ENCODE results near the gene SNX22. TPM values are rescaled to one million over a fixed set of nuclear protein-coding genes. Genes with fewer than 3 reads are reported as not detected.

The SNX22 gene
- polyA plus RNA-seq, 1 donor, result 0.97 TPM

- no peak for DNase-seq
These were observed 17.1 kb upstream of the SNX22 start for GRCh38 chr15:64134345-64134829.

GRCh38 chr15:64136347-64136746, 15.2 kb upstream of the SNX22 start:
- no peak for DNase-seq

GRCh38 chr15:64137226-64137833, 14.2 kb upstream of the SNX22 start:
- no peak for DNase-seq

- DNase-seq, result no peak
These were observed 13.1 kb upstream of the SNX22 start for GRCh38 chr15:64138331-64138941.

- DNase-seq, result no peak
These were observed 9.6 kb upstream of the SNX22 start for GRCh38 chr15:64141798-64142512.

- no peak for DNase-seq
These were observed 8.3 kb upstream of the SNX22 start for GRCh38 chr15:64143276-64143675.

GRCh38 chr15:64144192-64144564, 7.4 kb upstream of the SNX22 start:
- DNase-seq, result no peak

- no peak for DNase-seq
These were observed 6.8 kb upstream of the SNX22 start for GRCh38 chr15:64144565-64145281.

GRCh38 chr15:64146041-64146440, 5.5 kb upstream of the SNX22 start:
- DNase-seq, result no peak

- no peak for DNase-seq
These were observed 5.0 kb upstream of the SNX22 start for GRCh38 chr15:64146520-64146884.

- DNase-seq, result no peak
These were observed 4.4 kb upstream of the SNX22 start for GRCh38 chr15:64146885-64147681.

- no peak for DNase-seq
These were observed 3.4 kb upstream of the SNX22 start for GRCh38 chr15:64148168-64148567.

- no peak for DNase-seq
These were observed 3.0 kb upstream of the SNX22 start for GRCh38 chr15:64148581-64148980.

- no peak for DNase-seq
These were observed 2.1 kb upstream of the SNX22 start for GRCh38 chr15:64149424-64149823.

- DNase-seq, result no peak
These were observed 1.5 kb upstream of the SNX22 start for GRCh38 chr15:64149893-64150578.

GRCh38 chr15:64152507-64153387, 1.2 kb downstream of the SNX22 start:
- DNase-seq, result peak; percentile 15

- peak; percentile 85 for DNase-seq
These were observed 2.2 kb downstream of the SNX22 start for GRCh38 chr15:64153480-64154367.

GRCh38 chr15:64155802-64156651, 4.5 kb downstream of the SNX22 start:
- DNase-seq, result no peak

All from hindlimb muscle (tissue), 1 donor.